ENCODE data around the gene TMEM214. TPM values are rescaled to one million over a fixed set of nuclear protein-coding genes. Genes with fewer than 3 reads are reported as not detected.

Gene TMEM214
- total RNA-seq, 2 donors from 2014 or later = 52.7 to 63.7 TPM

DNA sequence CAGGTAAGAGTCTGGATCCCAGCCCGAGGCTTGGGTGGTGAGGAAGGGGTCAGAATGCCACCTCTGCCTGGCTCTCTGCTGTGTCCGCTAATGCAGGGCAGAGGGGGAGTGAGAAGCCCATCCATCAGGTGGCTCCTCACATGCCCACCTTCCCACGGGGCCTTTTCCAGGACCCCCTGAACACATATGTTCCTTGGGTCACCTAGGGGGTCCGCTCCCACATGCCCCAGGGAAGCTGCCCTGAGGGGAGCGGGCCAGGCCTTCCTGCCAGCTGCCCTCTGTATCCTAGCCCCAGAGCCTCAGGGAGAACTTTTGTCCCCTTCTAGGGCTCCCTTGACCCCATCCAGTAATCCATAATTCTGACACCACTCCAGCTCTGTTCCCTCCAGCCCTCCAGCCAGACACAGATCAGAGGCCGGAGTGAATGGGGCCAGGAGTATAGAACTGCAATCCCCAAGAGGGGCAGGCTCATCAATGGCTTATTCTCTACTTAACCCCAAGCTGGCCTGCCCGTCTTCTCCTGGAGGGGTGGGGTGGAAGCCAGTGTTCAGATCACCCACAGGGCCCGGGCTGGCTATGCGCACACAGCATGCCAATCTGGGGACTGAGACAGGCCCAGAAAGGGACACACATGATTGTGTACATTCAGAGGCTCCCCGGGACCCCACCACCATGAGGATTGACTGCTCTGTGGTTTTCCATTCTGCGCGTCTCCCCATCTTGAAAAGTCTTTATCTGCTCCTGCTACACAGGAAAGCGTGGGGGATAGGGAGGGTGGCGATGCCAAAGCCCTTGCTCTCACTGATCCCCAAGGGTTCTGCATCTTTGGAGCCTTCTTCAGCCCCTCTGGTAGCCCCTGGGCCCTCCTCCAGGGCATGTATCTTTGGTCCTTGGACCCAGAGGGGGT lies 46.7 kb downstream of the TMEM214 start:
- no peak overlapping the region for H3K4me3 ChIP-seq (ENCODE audit: low read length)
- H3K36me3 Mint-ChIP-seq (ENCODE audit: low read depth) = no peaks in the 10 kb centered on the region
- no peak overlapping the region for H3K9ac ChIP-seq (ENCODE audit: extremely low read depth, low read length, poor library complexity, severe bottlenecking)
- no peaks in the 10 kb centered on the region for H3K4me1 ChIP-seq (ENCODE audit: control insufficient read depth, insufficient read depth, low read length)
- 91 to 92% methylated on average over 9 to 14 of the region's 14 CpGs for WGBS, 2 experiments (ENCODE audit: insufficient coverage in 1 of 2, insufficient read length in 1 of 2)
- H3K27ac Mint-ChIP-seq = no peak overlapping the region
- TF ChIP-seq, protein P1, sequence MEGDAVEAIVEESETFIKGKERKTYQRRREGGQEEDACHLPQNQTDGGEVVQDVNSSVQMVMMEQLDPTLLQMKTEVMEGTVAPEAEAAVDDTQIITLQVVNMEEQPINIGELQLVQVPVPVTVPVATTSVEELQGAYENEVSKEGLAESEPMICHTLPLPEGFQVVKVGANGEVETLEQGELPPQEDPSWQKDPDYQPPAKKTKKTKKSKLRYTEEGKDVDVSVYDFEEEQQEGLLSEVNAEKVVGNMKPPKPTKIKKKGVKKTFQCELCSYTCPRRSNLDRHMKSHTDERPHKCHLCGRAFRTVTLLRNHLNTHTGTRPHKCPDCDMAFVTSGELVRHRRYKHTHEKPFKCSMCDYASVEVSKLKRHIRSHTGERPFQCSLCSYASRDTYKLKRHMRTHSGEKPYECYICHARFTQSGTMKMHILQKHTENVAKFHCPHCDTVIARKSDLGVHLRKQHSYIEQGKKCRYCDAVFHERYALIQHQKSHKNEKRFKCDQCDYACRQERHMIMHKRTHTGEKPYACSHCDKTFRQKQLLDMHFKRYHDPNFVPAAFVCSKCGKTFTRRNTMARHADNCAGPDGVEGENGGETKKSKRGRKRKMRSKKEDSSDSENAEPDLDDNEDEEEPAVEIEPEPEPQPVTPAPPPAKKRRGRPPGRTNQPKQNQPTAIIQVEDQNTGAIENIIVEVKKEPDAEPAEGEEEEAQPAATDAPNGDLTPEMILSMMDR (conservative IDR thresholded peaks at IDR 0.05) = no peak
- H3K36me3 ChIP-seq (ENCODE audit: control insufficient read depth, insufficient read depth, low read length) = no peaks in the 10 kb centered on the region
- H3K4me3 Mint-ChIP-seq = no peak overlapping the region
- peak overlapping the region; percentile 64 for H3K27ac ChIP-seq (ENCODE audit: low read depth, low read length)
- H3K4me1 Mint-ChIP-seq = peaks cover 10% of the 10 kb centered on the region
- H3K27me3 ChIP-seq (ENCODE audit: control insufficient read depth, insufficient read depth, low read length, poor library complexity, severe bottlenecking) = no peaks in the 10 kb centered on the region
- no peak for DNase-seq
- peaks cover 7% of the 10 kb centered on the region for H3K27me3 Mint-ChIP-seq (ENCODE audit: insufficient read depth)
- no peaks in the 10 kb centered on the region for H3K9me3 ChIP-seq (ENCODE audit: control insufficient read depth, low read length)
- H3K9me3 Mint-ChIP-seq = no peaks in the 10 kb centered on the region

DNA sequence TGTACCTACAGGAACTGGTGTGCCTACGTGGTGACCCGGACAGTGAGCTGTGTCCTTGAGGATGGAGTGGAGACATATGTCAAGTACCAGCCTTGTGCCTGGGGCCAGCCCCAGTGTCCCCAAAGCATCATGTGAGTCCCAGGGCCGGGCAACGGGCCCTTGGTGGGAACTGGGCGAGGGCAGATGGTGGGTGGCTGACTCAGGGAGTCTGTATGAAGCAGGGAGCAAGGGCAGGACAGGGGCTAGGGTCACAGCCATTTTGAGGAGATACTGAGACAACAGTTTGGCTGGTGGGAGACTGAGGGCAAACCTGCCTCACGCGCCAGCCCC lies 47.3 kb downstream of the TMEM214 start:
- no peaks in the 10 kb centered on the region for H3K9me3 ChIP-seq (ENCODE audit: control insufficient read depth, low read length)
- no peaks in the 10 kb centered on the region for H3K36me3 Mint-ChIP-seq (ENCODE audit: low read depth)
- H3K27me3 Mint-ChIP-seq (ENCODE audit: insufficient read depth) = peaks cover 7% of the 10 kb centered on the region
- no peaks in the 10 kb centered on the region for H3K9me3 Mint-ChIP-seq
- H3K4me1 Mint-ChIP-seq = peaks cover 10% of the 10 kb centered on the region
- 96 to 100% methylated on average over 7 of the region's 7 CpGs for WGBS, 2 experiments (ENCODE audit: insufficient coverage in 1 of 2, insufficient read length in 1 of 2)
- no peak overlapping the region for H3K27ac ChIP-seq (ENCODE audit: low read depth, low read length)
- H3K4me3 ChIP-seq (ENCODE audit: low read length) = no peak overlapping the region
- H3K36me3 ChIP-seq (ENCODE audit: control insufficient read depth, insufficient read depth, low read length) = no peaks in the 10 kb centered on the region
- TF ChIP-seq, protein P1 (conservative IDR thresholded peaks at IDR 0.05) = no peak
- no peak for DNase-seq
- peak overlapping the region; percentile 13 for H3K27ac Mint-ChIP-seq
- no peak overlapping the region for H3K9ac ChIP-seq (ENCODE audit: extremely low read depth, low read length, poor library complexity, severe bottlenecking)
- no peaks in the 10 kb centered on the region for H3K4me1 ChIP-seq (ENCODE audit: control insufficient read depth, insufficient read depth, low read length)
- H3K27me3 ChIP-seq (ENCODE audit: control insufficient read depth, insufficient read depth, low read length, poor library complexity, severe bottlenecking) = no peaks in the 10 kb centered on the region
- no peak overlapping the region for H3K4me3 Mint-ChIP-seq

DNA sequence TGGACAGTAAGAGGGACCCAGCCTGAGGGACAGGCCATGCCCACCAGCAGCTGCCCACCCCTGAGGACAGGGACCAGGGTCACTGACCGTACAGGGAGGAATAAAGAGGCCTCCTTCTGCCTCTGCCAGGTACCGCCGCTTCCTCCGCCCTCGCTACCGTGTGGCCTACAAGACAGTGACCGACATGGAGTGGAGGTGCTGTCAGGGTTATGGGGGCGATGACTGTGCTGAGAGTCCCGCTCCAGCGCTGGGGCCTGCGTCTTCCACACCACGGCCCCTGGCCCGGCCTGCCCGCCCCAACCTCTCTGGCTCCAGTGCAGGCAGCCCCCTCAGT lies 47.8 kb downstream of the TMEM214 start:
- TF ChIP-seq, protein P1 (conservative IDR thresholded peaks at IDR 0.05) = no peak
- H3K9me3 ChIP-seq (ENCODE audit: control insufficient read depth, low read length) = no peaks in the 10 kb centered on the region
- H3K36me3 ChIP-seq (ENCODE audit: control insufficient read depth, insufficient read depth, low read length) = no peaks in the 10 kb centered on the region
- no peak overlapping the region for H3K4me3 ChIP-seq (ENCODE audit: low read length)
- no peak for DNase-seq
- H3K4me1 ChIP-seq (ENCODE audit: control insufficient read depth, insufficient read depth, low read length) = no peaks in the 10 kb centered on the region
- Mint-ChIP-seq H3K4me3 (no peak overlapping the region), H3K36me3 (ENCODE audit: low read depth) (no peaks in the 10 kb centered on the region), H3K4me1 (peaks cover 14% of the 10 kb centered on the region), H3K27ac (no peak overlapping the region), H3K27me3 (ENCODE audit: insufficient read depth) (peaks cover 11% of the 10 kb centered on the region), H3K9me3 (no peaks in the 10 kb centered on the region)
- H3K9ac ChIP-seq (ENCODE audit: extremely low read depth, low read length, poor library complexity, severe bottlenecking) = no peak overlapping the region
- no peaks in the 10 kb centered on the region for H3K27me3 ChIP-seq (ENCODE audit: control insufficient read depth, insufficient read depth, low read length, poor library complexity, severe bottlenecking)
- WGBS, 2 experiments (ENCODE audit: insufficient coverage in 1 of 2, insufficient read length in 1 of 2) = 95 to 98% methylated on average over 7 to 14 of the region's 14 CpGs
- H3K27ac ChIP-seq (ENCODE audit: low read depth, low read length) = no peak overlapping the region

Measured in endodermal cell (in vitro differentiated cells).